PFSK-1 (cell line): ENCODE data around the gene GSG1L.

Experiments
- FOXP2 ChIP-seq: optimal IDR thresholded peaks from 2 replicates; pipeline ENCODE3; 2011; ENCODE audit warnings: borderline replicate concordance, control low read depth, inconsistent platforms; ENCODE audit not compliant: insufficient read depth; ENCODE audit errors: extremely low read length, extremely low read depth
- POLR2AphosphoS5 ChIP-seq: IDR thresholded peaks from 2 replicates; pipeline ENCODE4 v1.6.1; 2012; ENCODE audit warnings: low read depth, mild to moderate bottlenecking, control low read depth, low read length, moderate library complexity
- SIN3A ChIP-seq: IDR thresholded peaks from 2 replicates; pipeline ENCODE4 v1.6.1; 2012; ENCODE audit warnings: mild to moderate bottlenecking, low read length, moderate library complexity, borderline replicate concordance; ENCODE audit not compliant: insufficient read depth
- TAF1 ChIP-seq: IDR thresholded peaks from 2 replicates; pipeline ENCODE4 v1.6.1; 2012; ENCODE audit warnings: low read length, control low read depth, borderline replicate concordance; ENCODE audit not compliant: insufficient read depth
- TF ChIP-seq, protein P1 (sequence below), 2 experiments: IDR thresholded peaks; 2 replicates each; pipeline versions ENCODE4 v1.6.1 to v1.8.0; 2011 to 2012; ENCODE audit warnings: low read depth in 2 of 2, low read length in 2 of 2, control low read depth in 1 of 2, inconsistent platforms in 1 of 2, mild to moderate bottlenecking in 1 of 2, moderate library complexity in 1 of 2; ENCODE audit not compliant: insufficient read depth in 1 of 2

GSG1L gene

DNA sequence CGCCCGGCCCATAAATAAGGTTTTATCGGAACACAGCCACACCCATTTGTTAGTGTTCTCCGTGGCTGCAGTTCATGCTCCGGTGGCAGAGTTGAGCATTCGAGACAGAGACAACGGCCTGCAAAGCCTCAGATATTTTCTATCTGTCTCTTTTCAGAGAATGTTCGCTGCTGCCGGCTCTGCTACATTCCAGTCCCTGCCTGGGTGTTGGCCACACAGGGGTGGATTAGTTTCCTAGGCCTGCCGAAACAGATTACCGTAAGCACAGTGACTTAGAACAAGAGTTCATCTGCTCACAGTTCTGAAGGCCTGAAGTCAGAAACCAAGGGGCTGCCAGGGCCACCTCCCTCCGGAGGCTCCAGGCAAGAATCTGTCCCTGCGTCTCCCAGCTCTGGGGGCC is 19.1 kb upstream of the GSG1L start:
- no peak for TF ChIP-seq TAF1
- TF ChIP-seq, protein P1, sequence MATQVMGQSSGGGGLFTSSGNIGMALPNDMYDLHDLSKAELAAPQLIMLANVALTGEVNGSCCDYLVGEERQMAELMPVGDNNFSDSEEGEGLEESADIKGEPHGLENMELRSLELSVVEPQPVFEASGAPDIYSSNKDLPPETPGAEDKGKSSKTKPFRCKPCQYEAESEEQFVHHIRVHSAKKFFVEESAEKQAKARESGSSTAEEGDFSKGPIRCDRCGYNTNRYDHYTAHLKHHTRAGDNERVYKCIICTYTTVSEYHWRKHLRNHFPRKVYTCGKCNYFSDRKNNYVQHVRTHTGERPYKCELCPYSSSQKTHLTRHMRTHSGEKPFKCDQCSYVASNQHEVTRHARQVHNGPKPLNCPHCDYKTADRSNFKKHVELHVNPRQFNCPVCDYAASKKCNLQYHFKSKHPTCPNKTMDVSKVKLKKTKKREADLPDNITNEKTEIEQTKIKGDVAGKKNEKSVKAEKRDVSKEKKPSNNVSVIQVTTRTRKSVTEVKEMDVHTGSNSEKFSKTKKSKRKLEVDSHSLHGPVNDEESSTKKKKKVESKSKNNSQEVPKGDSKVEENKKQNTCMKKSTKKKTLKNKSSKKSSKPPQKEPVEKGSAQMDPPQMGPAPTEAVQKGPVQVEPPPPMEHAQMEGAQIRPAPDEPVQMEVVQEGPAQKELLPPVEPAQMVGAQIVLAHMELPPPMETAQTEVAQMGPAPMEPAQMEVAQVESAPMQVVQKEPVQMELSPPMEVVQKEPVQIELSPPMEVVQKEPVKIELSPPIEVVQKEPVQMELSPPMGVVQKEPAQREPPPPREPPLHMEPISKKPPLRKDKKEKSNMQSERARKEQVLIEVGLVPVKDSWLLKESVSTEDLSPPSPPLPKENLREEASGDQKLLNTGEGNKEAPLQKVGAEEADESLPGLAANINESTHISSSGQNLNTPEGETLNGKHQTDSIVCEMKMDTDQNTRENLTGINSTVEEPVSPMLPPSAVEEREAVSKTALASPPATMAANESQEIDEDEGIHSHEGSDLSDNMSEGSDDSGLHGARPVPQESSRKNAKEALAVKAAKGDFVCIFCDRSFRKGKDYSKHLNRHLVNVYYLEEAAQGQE (IDR thresholded peaks at IDR 0.05; ENCODE audit: insufficient read depth in 1 of 2, low read depth in 2 of 2, low read length in 2 of 2): no peak
- no peak for TF ChIP-seq FOXP2
- TF ChIP-seq POLR2AphosphoS5: no peak
- TF ChIP-seq SIN3A: no peak

DNA sequence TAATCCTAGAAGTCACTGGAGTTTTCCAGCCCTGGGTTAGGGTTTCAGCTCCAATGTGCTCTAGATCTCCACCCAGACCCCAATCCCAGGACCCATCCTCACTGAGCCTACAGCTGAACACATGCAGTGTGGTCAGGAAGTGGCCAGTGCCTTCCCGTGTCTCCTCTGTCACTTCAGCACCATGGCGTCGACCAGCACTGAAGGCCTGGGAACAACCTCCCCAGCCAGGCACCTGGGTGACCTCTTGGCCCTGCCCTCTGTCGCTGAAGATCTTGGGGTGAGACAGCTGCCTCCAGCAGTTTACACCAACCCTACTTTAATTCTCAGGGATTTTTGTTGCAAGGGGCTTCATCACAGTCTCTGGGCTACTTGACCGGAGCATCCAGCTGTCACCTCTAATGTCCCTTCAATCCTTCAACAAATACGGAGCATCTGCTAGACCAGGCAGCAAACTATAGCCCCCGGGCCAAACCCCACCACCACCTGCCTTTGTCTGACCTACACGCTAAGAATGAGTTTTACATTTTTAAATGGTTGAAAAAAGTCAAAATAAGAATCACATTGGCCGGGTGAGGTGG is 18.0 kb upstream of the GSG1L start:
- no peak for TF ChIP-seq FOXP2
- TF ChIP-seq, protein P1 (IDR thresholded peaks at IDR 0.05; ENCODE audit: insufficient read depth in 1 of 2, low read depth in 2 of 2, low read length in 2 of 2): no peak

DNA sequence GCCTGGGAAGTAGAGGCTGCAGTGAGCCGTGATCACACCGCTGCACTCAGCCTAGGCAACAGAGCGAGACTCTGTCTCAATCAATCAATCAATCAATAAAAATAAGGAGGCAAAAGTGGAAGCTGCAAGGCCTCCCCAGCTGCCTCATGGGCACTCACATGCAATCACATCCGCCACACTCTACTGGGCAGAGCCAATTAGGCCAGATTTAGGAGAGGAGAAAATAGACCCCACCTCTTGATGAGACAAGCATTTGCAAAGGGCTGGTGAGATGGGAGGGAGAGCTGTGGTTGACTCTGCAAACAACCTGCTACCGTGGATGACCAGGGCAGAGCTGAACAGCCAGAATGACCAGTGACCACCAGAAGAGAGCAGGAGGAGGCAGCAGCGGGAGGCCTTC is 14.7 kb upstream of the GSG1L start:
- TF ChIP-seq TAF1: no peak
- no peak for TF ChIP-seq FOXP2
- no peak for TF ChIP-seq POLR2AphosphoS5
- no peak for TF ChIP-seq SIN3A
- TF ChIP-seq, protein P1 (IDR thresholded peaks at IDR 0.05; ENCODE audit: insufficient read depth in 1 of 2, low read depth in 2 of 2, low read length in 2 of 2): no peak

DNA sequence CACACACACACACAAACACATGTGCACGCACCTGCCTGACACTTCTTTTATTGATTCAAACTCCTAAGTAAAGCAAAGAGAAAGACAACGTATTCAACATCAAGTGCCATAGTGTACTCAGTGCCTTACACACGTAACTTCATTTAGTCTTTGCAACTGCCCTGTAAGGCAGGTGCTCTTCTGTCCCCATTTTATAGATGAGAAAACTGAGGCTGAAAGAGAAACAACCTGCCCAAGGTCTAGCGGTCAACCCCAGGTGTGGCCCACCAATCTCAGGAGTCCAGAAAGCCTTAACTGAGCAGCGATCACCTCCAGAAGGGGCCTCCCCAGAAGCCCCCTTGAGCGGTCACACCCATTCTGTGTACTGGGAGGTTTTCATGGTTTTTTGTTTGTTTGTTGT is 10.3 kb upstream of the GSG1L start:
- TF ChIP-seq, protein P1 (IDR thresholded peaks at IDR 0.05; ENCODE audit: insufficient read depth in 1 of 2, low read depth in 2 of 2, low read length in 2 of 2): no peak
- TF ChIP-seq POLR2AphosphoS5: no peak
- TF ChIP-seq SIN3A: no peak
- TF ChIP-seq TAF1: no peak
- no peak for TF ChIP-seq FOXP2

DNA sequence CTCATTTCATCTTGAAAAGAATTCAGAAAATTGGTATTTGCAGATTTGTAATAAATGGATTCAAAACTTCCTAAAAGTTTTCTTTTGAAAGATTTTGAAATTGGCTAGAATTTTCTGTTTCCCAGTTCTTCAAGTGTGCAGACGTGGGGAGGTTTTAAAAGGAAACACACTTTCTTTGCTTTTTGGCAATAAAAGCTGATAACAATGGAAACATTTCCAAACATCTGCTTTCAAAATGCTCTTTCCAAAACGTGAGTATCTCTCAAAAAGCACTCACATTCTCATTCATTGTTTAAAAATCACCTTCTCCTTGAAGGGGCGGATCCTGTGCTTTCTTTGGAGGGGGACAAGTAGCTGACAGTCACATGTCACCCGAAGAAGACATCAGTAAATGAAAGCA is 8.6 kb upstream of the GSG1L start:
- TF ChIP-seq POLR2AphosphoS5 (no peak), TAF1 (no peak), SIN3A (no peak), FOXP2 (no peak)
- TF ChIP-seq, protein P1 (IDR thresholded peaks at IDR 0.05; ENCODE audit: insufficient read depth in 1 of 2, low read depth in 2 of 2, low read length in 2 of 2): no peak
